Spinal cord (tissue), 10 donors: ENCODE data around the gene CLCA4. TPM values are rescaled to one million over a fixed set of nuclear protein-coding genes. Genes with fewer than 3 reads are reported as not detected.

ENCODE experiments used
- DNase-seq, 6 donors: peaks; one replicate each; pipeline versions ENCODE4 v3.0.0 to v3.0.0-alpha.2; 2013 to 2015; ENCODE audit warnings: low spot score in 6 of 6, low read depth in 4 of 6
- H3K27ac ChIP-seq: one replicate; pipeline ENCODE4 v1.5.1; 2013; ENCODE audit warnings: low read depth, low read length, control low read depth
- H3K27me3 ChIP-seq: one replicate; pipeline ENCODE4 v1.6.1; 2013; ENCODE audit warnings: low read length; ENCODE audit not compliant: control insufficient read depth, insufficient read depth
- H3K36me3 ChIP-seq: one replicate; pipeline ENCODE4 v1.6.1; 2013; ENCODE audit warnings: low read length; ENCODE audit not compliant: control insufficient read depth, insufficient read depth
- H3K4me1 ChIP-seq: one replicate; pipeline ENCODE4 v1.6.1; 2013; ENCODE audit warnings: low read length; ENCODE audit not compliant: control insufficient read depth, insufficient read depth
- H3K4me3 ChIP-seq: one replicate; pipeline ENCODE4 v1.5.1; 2013; ENCODE audit warnings: low read depth, low read length, control low read depth
- H3K9me3 ChIP-seq: one replicate; pipeline ENCODE4 v1.6.1; 2013; ENCODE audit warnings: low read length; ENCODE audit not compliant: control insufficient read depth, insufficient read depth
- WGBS: methylation state at CpG from one replicate; pipeline ENCODE4 v1.1.5; 2013; ENCODE audit warnings: missing lambda C conversion rate; ENCODE audit not compliant: insufficient coverage; 5-methylcytosine and 5-hydroxymethylcytosine counted together
- polyA plus RNA-seq, 2 donors: library from polyadenylated mRNA; unstranded; fragments of 120-200 nt; gene quantifications; one replicate each; pipeline ENCODE4 v1.2.1, GENCODE V29; 2013; ENCODE audit not compliant: insufficient read length in 2 of 2
- total RNA-seq, 2 donors: library from RNA; depleted of rRNA in 1 of 2; stranded (reverse); fragments of 120-200 nt in 1 of 2; fragments of >200 nt in 1 of 2; gene quantifications; one replicate each; pipeline versions ENCODE4 v1.2.3 to v1.2.4, GENCODE V29; 2013 to 2014
- donor health status: healthy.

Gene CLCA4
- total and polyA plus RNA-seq, 4 donors = 0.11 to 1.6 (median 0.17) TPM; not detected in 1

- Histone ChIP-seq H3K9me3 (no peaks in the 10 kb centered on the region), H3K27me3 (no peaks in the 10 kb centered on the region), H3K27ac (no peak overlapping the region), H3K4me1 (no peaks in the 10 kb centered on the region), H3K4me3 (no peak overlapping the region), H3K36me3 (no peaks in the 10 kb centered on the region)
- no CpG with 5 or more reads among the region's 2 CpGs for WGBS
- no peak for DNase-seq
Measured at GRCh38 chr1:86557739-86558138, 10.9 kb downstream of the CLCA4 start.

- H3K36me3 ChIP-seq = no peaks in the 10 kb centered on the region
- no peaks in the 10 kb centered on the region for H3K4me1 ChIP-seq
- no peak for DNase-seq
- H3K4me3 ChIP-seq = no peak overlapping the region
- WGBS = no CpG with 5 or more reads among the region's 1 CpG
- H3K9me3 ChIP-seq = no peaks in the 10 kb centered on the region
- H3K27me3 ChIP-seq = no peaks in the 10 kb centered on the region
- no peak overlapping the region for H3K27ac ChIP-seq
Measured at GRCh38 chr1:86563849-86564248, 17.0 kb downstream of the CLCA4 start.

- Histone ChIP-seq H3K27me3 (no peaks in the 10 kb centered on the region), H3K9me3 (no peaks in the 10 kb centered on the region), H3K4me1 (no peaks in the 10 kb centered on the region), H3K36me3 (no peaks in the 10 kb centered on the region), H3K4me3 (no peak overlapping the region), H3K27ac (no peak overlapping the region)
- no peak for DNase-seq
- WGBS = no CpG with 5 or more reads among the region's 3 CpGs
Measured at GRCh38 chr1:86567341-86567740, 20.5 kb downstream of the CLCA4 start.

GRCh38 chr1:86567878-86568277 lies 21.0 kb downstream of the CLCA4 start:
- Histone ChIP-seq H3K4me3 (no peak overlapping the region), H3K27me3 (no peaks in the 10 kb centered on the region), H3K36me3 (no peaks in the 10 kb centered on the region), H3K4me1 (no peaks in the 10 kb centered on the region), H3K9me3 (no peaks in the 10 kb centered on the region), H3K27ac (no peak overlapping the region)
- WGBS = no CpG with 5 or more reads among the region's 3 CpGs
- DNase-seq = no peak

GRCh38 chr1:86573763-86574484 lies 27.0 kb downstream of the CLCA4 start:
- DNase-seq = no peak
- WGBS = 90% methylated on average over 1 of the region's 2 CpGs

GRCh38 chr1:86581231-86581630 lies 34.4 kb downstream of the CLCA4 start:
- Histone ChIP-seq H3K9me3 (no peaks in the 10 kb centered on the region), H3K36me3 (no peaks in the 10 kb centered on the region), H3K27ac (no peak overlapping the region), H3K4me3 (no peak overlapping the region), H3K4me1 (no peaks in the 10 kb centered on the region), H3K27me3 (no peaks in the 10 kb centered on the region)
- no peak for DNase-seq
- WGBS = no CpG with 5 or more reads among the region's 1 CpG

More at GRCh38 chr1:86573763-86574484, 27.0 kb downstream of the CLCA4 start:
- Histone ChIP-seq H3K9me3 (no peaks in the 10 kb centered on the region), H3K27me3 (no peaks in the 10 kb centered on the region), H3K4me1 (no peaks in the 10 kb centered on the region), H3K4me3 (no peak overlapping the region), H3K36me3 (no peaks in the 10 kb centered on the region), H3K27ac (no peak overlapping the region)

GRCh38 chr1:86582161-86582560 lies 35.3 kb downstream of the CLCA4 start:
- no peaks in the 10 kb centered on the region for H3K4me1 ChIP-seq
- no peak for DNase-seq
- no peaks in the 10 kb centered on the region for H3K27me3 ChIP-seq
- H3K27ac ChIP-seq = no peak overlapping the region
- no peaks in the 10 kb centered on the region for H3K36me3 ChIP-seq
- no peak overlapping the region for H3K4me3 ChIP-seq
- no CpG with 5 or more reads among the region's 1 CpG for WGBS
- no peaks in the 10 kb centered on the region for H3K9me3 ChIP-seq

GRCh38 chr1:86583032-86583431 lies 36.2 kb downstream of the CLCA4 start:
- WGBS = no CpG with 5 or more reads among the region's 1 CpG
- H3K36me3 ChIP-seq = no peaks in the 10 kb centered on the region
- H3K9me3 ChIP-seq = no peaks in the 10 kb centered on the region
- H3K27ac ChIP-seq = no peak overlapping the region
- no peaks in the 10 kb centered on the region for H3K4me1 ChIP-seq
- H3K27me3 ChIP-seq = no peaks in the 10 kb centered on the region
- no peak for DNase-seq
- H3K4me3 ChIP-seq = no peak overlapping the region

GRCh38 chr1:86583593-86583992 lies 36.7 kb downstream of the CLCA4 start:
- no peaks in the 10 kb centered on the region for H3K27me3 ChIP-seq
- no peak overlapping the region for H3K4me3 ChIP-seq
- no peak for DNase-seq
- no peaks in the 10 kb centered on the region for H3K4me1 ChIP-seq
- H3K27ac ChIP-seq = no peak overlapping the region
- WGBS = 100% methylated on average over 1 of the region's 3 CpGs
- H3K9me3 ChIP-seq = no peaks in the 10 kb centered on the region
- no peaks in the 10 kb centered on the region for H3K36me3 ChIP-seq

GRCh38 chr1:86594284-86594770 lies 47.4 kb downstream of the CLCA4 start:
- Histone ChIP-seq H3K27me3 (no peaks in the 10 kb centered on the region), H3K27ac (no peak overlapping the region), H3K9me3 (no peaks in the 10 kb centered on the region), H3K4me1 (no peaks in the 10 kb centered on the region), H3K4me3 (no peak overlapping the region), H3K36me3 (no peaks in the 10 kb centered on the region)
- DNase-seq = no peak
